ENCODE data around the gene MAGI1. TPM values are rescaled to one million over a fixed set of nuclear protein-coding genes. Genes with fewer than 3 reads are reported as not detected.

The MAGI1 gene
- total RNA-seq, 1 experiment from 2014 or later = 38.6 TPM

DNA sequence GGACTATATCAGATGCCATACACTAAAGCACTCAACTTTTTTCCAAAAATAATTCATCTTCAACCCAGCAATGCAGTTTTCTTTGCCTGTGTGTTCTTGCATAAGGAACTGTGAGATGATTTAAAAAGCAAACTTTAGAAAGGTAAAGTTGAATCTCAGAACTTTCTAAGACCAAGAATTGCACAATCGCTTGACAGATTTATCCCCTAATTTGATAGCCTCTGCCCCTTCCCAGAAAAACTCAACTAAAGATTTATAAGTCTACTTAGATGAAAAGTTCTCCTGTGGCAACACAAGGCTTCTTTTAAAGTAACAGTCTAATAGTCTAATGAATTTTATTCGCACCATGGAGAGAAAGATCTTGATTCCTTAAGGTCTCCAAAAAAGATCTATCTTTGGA, 259.3 kb downstream of the MAGI1 start:
- ChIA-PET CTCF (no interaction called here), RAD21 (ENCODE audit: low non-redundant PET in 1 of 2, low total read pairs in 2 of 2, uncharacterized antibody in 2 of 2, unreplicated experiment in 2 of 2) (no interaction called here)
- no peak overlapping the region for H3K27ac ChIP-seq (ENCODE audit: low read depth, low read length)

DNA sequence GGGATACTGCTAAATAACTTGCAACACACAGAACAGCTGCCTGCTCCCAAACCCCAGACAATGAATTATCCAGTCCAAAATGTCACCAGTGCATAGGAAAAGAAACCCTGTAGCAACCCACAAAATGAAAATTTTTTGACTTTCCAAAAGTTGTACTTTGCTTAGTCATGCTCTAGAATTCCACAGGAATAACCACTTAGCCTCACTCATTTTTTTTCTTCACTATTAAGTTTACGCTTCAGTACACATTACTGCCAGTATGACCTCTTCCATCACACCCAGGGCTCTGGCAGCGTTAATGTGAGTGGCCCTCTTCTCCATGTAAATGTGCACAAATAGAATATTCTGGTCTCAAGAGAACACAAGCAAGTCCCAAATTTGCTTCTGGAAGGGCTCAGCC, 259.8 kb downstream of the MAGI1 start:
- H3K4me1 ChIP-seq (ENCODE audit: control insufficient read depth in 1 of 2, insufficient read depth in 2 of 2, low read length in 2 of 2) = no peaks in the 10 kb centered on the region; a peak in 1 of 4 replicates
- ChIA-PET POLR2A (no interaction called here), RAD21 (ENCODE audit: low non-redundant PET in 1 of 2, low total read pairs in 2 of 2, uncharacterized antibody in 2 of 2, unreplicated experiment in 2 of 2) (no interaction called here), CTCF (no interaction called here)
- ATAC-seq (no peak), DNase-seq (ENCODE audit: low read depth, low spot score) (no peak)
- no peaks in the 10 kb centered on the region for H3K36me3 ChIP-seq (ENCODE audit: control insufficient read depth in 1 of 2, insufficient read depth in 2 of 2, low read length in 2 of 2)
- H3K9ac ChIP-seq (ENCODE audit: low read length) = no peak overlapping the region
- H3K9me3 ChIP-seq (ENCODE audit: control insufficient read depth in 1 of 2, insufficient read depth in 1 of 2, low read depth in 1 of 2, low read length in 2 of 2) = no peaks in the 10 kb centered on the region
- no peak overlapping the region for H2AFZ ChIP-seq (ENCODE audit: low read depth, low read length, poor library complexity, severe bottlenecking)
- TF ChIP-seq ELF1 (IDR thresholded peaks at IDR 0.05; ENCODE audit: borderline replicate concordance, low read depth) = no peak
- no peak for TF ChIP-seq SP1 (IDR thresholded peaks at IDR 0.05; ENCODE audit: low read depth)
- no peak for TF ChIP-seq YY1 (IDR thresholded peaks at IDR 0.05; ENCODE audit: extremely low read depth, insufficient replicate concordance, low read depth, low read length)
- no peak for TF ChIP-seq JUND (IDR thresholded peaks at IDR 0.05)
- TF ChIP-seq, protein P1, sequence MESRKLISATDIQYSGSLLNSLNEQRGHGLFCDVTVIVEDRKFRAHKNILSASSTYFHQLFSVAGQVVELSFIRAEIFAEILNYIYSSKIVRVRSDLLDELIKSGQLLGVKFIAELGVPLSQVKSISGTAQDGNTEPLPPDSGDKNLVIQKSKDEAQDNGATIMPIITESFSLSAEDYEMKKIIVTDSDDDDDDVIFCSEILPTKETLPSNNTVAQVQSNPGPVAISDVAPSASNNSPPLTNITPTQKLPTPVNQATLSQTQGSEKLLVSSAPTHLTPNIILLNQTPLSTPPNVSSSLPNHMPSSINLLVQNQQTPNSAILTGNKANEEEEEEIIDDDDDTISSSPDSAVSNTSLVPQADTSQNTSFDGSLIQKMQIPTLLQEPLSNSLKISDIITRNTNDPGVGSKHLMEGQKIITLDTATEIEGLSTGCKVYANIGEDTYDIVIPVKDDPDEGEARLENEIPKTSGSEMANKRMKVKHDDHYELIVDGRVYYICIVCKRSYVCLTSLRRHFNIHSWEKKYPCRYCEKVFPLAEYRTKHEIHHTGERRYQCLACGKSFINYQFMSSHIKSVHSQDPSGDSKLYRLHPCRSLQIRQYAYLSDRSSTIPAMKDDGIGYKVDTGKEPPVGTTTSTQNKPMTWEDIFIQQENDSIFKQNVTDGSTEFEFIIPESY (IDR thresholded peaks at IDR 0.05; ENCODE audit: extremely low read depth, insufficient replicate concordance, low read length) = no peak
- no peak for TF ChIP-seq RAD21 (IDR thresholded peaks at IDR 0.05; ENCODE audit: low read depth)
- TF ChIP-seq, protein P2, sequence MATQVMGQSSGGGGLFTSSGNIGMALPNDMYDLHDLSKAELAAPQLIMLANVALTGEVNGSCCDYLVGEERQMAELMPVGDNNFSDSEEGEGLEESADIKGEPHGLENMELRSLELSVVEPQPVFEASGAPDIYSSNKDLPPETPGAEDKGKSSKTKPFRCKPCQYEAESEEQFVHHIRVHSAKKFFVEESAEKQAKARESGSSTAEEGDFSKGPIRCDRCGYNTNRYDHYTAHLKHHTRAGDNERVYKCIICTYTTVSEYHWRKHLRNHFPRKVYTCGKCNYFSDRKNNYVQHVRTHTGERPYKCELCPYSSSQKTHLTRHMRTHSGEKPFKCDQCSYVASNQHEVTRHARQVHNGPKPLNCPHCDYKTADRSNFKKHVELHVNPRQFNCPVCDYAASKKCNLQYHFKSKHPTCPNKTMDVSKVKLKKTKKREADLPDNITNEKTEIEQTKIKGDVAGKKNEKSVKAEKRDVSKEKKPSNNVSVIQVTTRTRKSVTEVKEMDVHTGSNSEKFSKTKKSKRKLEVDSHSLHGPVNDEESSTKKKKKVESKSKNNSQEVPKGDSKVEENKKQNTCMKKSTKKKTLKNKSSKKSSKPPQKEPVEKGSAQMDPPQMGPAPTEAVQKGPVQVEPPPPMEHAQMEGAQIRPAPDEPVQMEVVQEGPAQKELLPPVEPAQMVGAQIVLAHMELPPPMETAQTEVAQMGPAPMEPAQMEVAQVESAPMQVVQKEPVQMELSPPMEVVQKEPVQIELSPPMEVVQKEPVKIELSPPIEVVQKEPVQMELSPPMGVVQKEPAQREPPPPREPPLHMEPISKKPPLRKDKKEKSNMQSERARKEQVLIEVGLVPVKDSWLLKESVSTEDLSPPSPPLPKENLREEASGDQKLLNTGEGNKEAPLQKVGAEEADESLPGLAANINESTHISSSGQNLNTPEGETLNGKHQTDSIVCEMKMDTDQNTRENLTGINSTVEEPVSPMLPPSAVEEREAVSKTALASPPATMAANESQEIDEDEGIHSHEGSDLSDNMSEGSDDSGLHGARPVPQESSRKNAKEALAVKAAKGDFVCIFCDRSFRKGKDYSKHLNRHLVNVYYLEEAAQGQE (IDR thresholded peaks at IDR 0.05; ENCODE audit: low read depth) = no peak
- no peak for TF ChIP-seq EZH2phosphoT487 (IDR thresholded peaks at IDR 0.05; ENCODE audit: borderline replicate concordance)
- TF ChIP-seq TCF7L2 (IDR thresholded peaks at IDR 0.05; ENCODE audit: borderline replicate concordance, extremely low read depth, insufficient read depth, insufficient read length) = no peak
- no peak for TF ChIP-seq CEBPB (IDR thresholded peaks at IDR 0.05; ENCODE audit: low read depth)
- no peak for TF ChIP-seq SRF (IDR thresholded peaks at IDR 0.05; ENCODE audit: low read depth)
- TF ChIP-seq SIN3A (IDR thresholded peaks at IDR 0.05; ENCODE audit: low read depth) = no peak
- TF ChIP-seq ZFX (IDR thresholded peaks at IDR 0.05) = no peak
- no peak for TF ChIP-seq EGR1 (IDR thresholded peaks at IDR 0.05; ENCODE audit: low read depth)
- no peak for TF ChIP-seq POLR2A (IDR thresholded peaks at IDR 0.05; ENCODE audit: borderline replicate concordance, extremely low read depth, insufficient read depth, insufficient read length)
- TF ChIP-seq, protein P3, sequence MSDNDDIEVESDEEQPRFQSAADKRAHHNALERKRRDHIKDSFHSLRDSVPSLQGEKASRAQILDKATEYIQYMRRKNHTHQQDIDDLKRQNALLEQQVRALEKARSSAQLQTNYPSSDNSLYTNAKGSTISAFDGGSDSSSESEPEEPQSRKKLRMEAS (IDR thresholded peaks at IDR 0.05) = no peak
- TF ChIP-seq EZH2 (IDR thresholded peaks at IDR 0.05) = no peak
- TF ChIP-seq FOSL1 (IDR thresholded peaks at IDR 0.05; ENCODE audit: low read depth) = no peak
- H3K79me2 ChIP-seq (ENCODE audit: insufficient read depth, low read length) = no peaks in the 10 kb centered on the region
- H3K4me2 ChIP-seq (ENCODE audit: low read length) = no peak overlapping the region
- no peaks in the 10 kb centered on the region for H3K27me3 ChIP-seq (ENCODE audit: insufficient read depth, low read length)
- no peak overlapping the region for H3K27ac ChIP-seq (ENCODE audit: low read depth, low read length)
- no peak overlapping the region for H3K4me3 ChIP-seq (replicated peaks in 1 of 2; ENCODE audit: low read depth in 1 of 2, low read length in 2 of 2)
- intact Hi-C loops (cut with micrococcal nuclease) = no loop called here
- no peaks in the 10 kb centered on the region; the same call in 1 of the 2 replicates for H3K9me2 ChIP-seq (ENCODE audit: insufficient read depth)
- H4K20me1 ChIP-seq (ENCODE audit: insufficient read depth) = no peaks in the 10 kb centered on the region
- BruUV-seq (replicated peaks) = no TSS peak

More for the DNA sequence above, 259.3 kb downstream of the MAGI1 start:
- Histone ChIP-seq H3K27me3 (ENCODE audit: insufficient read depth, low read length) (no peaks in the 10 kb centered on the region), H2AFZ (ENCODE audit: low read depth, low read length, poor library complexity, severe bottlenecking) (no peak overlapping the region), H4K20me1 (ENCODE audit: insufficient read depth) (no peaks in the 10 kb centered on the region), H3K9ac (ENCODE audit: low read length) (no peak overlapping the region), H3K36me3 (ENCODE audit: control insufficient read depth in 1 of 2, insufficient read depth in 2 of 2, low read length in 2 of 2) (no peaks in the 10 kb centered on the region), H3K9me2 (ENCODE audit: insufficient read depth) (no peaks in the 10 kb centered on the region; the same call in 1 of the 2 replicates), H3K4me3 (replicated peaks in 1 of 2; ENCODE audit: low read depth in 1 of 2, low read length in 2 of 2) (no peak overlapping the region), H3K9me3 (ENCODE audit: control insufficient read depth in 1 of 2, insufficient read depth in 1 of 2, low read depth in 1 of 2, low read length in 2 of 2) (no peaks in the 10 kb centered on the region), H3K4me2 (ENCODE audit: low read length) (no peak overlapping the region), H3K4me1 (ENCODE audit: control insufficient read depth in 1 of 2, insufficient read depth in 2 of 2, low read length in 2 of 2) (no peaks in the 10 kb centered on the region; a peak in 1 of 4 replicates), H3K79me2 (ENCODE audit: insufficient read depth, low read length) (no peaks in the 10 kb centered on the region)
- intact Hi-C loops (cut with micrococcal nuclease) = no loop called here
- no TSS peak for BruUV-seq (replicated peaks)
- no peak for ATAC-seq
- DNase-seq (ENCODE audit: low read depth, low spot score) = no peak
- POLR2A ChIA-PET = no interaction called here
- TF ChIP-seq SP1 (IDR thresholded peaks at IDR 0.05; ENCODE audit: low read depth) = no peak
